ENCODE results near the gene MRPS27. TPM values are rescaled to one million over a fixed set of nuclear protein-coding genes. Genes with fewer than 3 reads are reported as not detected.
"Not testable (repeated sequence)": the region's sequence is repeated elsewhere in the genome, so short reads cannot be mapped to it uniquely, and the experiment has no call there.

Gene MRPS27
- total and polyA plus RNA-seq, 12 donors, result 20.8 to 91.8 (median 75.8) TPM

- H3K27ac ChIP-seq, result no peak overlapping the region
- DNase-seq (no peak), ATAC-seq (no peak)
- WGBS, 2 donors, result 97 to 98% methylated on average over 5 of the region's 5 CpGs
- intact Hi-C loops (cut with DNase I), result no loop called here
- no peaks in the 10 kb centered on the region for H3K9me3 ChIP-seq
- peaks cover 0 to 17% (median 13%) of the 10 kb centered on the region in 9 donors for H3K4me1 ChIP-seq
- peaks cover 0 to 43% (median 4%) of the 10 kb centered on the region in 9 donors for H3K36me3 ChIP-seq
- no peak for TF ChIP-seq CTCF (IDR thresholded peaks at IDR 0.05)
- no peaks in the 10 kb centered on the region for H3K27me3 ChIP-seq
- H3K4me3 ChIP-seq, result no peak overlapping the region
Measured at GRCh38 chr5:72298711-72299110, 21.3 kb downstream of the MRPS27 start.

- H3K9me3 ChIP-seq; H3K4me3 ChIP-seq; intact Hi-C loops (cut with DNase I); ATAC-seq; DNase-seq; H3K27me3 ChIP-seq; H3K27ac ChIP-seq: not testable (repeated sequence)
- WGBS, 2 donors, result 98% methylated on average over 3 of the region's 3 CpGs
- Histone ChIP-seq H3K36me3 (peaks cover 0 to 43% (median 4%) of the 10 kb centered on the region in 9 donors), H3K4me1 (peaks cover 0 to 22% (median 19%) of the 10 kb centered on the region in 9 donors)
Measured at GRCh38 chr5:72298136-72298535, 21.9 kb downstream of the MRPS27 start.

GRCh38 chr5:72296256-72296655, 23.8 kb downstream of the MRPS27 start:
- no peak for ATAC-seq
- Histone ChIP-seq H3K27me3 (no peaks in the 10 kb centered on the region), H3K4me3 (no peak overlapping the region), H3K36me3 (peaks cover 0 to 38% (median 4%) of the 10 kb centered on the region in 9 donors), H3K9me3 (no peaks in the 10 kb centered on the region), H3K27ac (no peak overlapping the region), H3K4me1 (peaks cover 0 to 29% (median 20%) of the 10 kb centered on the region in 9 donors)
- intact Hi-C loops (cut with DNase I), result no loop called here
- TF ChIP-seq CTCF (IDR thresholded peaks at IDR 0.05), result no peak
- WGBS, 2 donors, result 77 to 89% methylated on average over 2 of the region's 2 CpGs
- DNase-seq, result no peak

GRCh38 chr5:72295539-72295938, 24.5 kb downstream of the MRPS27 start:
- H3K27ac ChIP-seq, result no peak overlapping the region
- no peak overlapping the region for H3K4me3 ChIP-seq
- no peaks in the 10 kb centered on the region for H3K27me3 ChIP-seq
- ATAC-seq (no peak), DNase-seq (no peak)
- intact Hi-C loops (cut with DNase I), result no loop called here
- no peaks in the 10 kb centered on the region for H3K9me3 ChIP-seq
- TF ChIP-seq CTCF (IDR thresholded peaks at IDR 0.05), result no peak
- peaks cover 0 to 22% (median 14%) of the 10 kb centered on the region in 9 donors for H3K4me1 ChIP-seq
- WGBS, 2 donors, result 92 to 93% methylated on average over 4 of the region's 4 CpGs
- H3K36me3 ChIP-seq, result peaks cover 0 to 45% (median 4%) of the 10 kb centered on the region in 9 donors

- H3K27me3 ChIP-seq, result no peaks in the 10 kb centered on the region
- no peak overlapping the region for H3K27ac ChIP-seq
- H3K4me3 ChIP-seq, result no peak overlapping the region
Measured at GRCh38 chr5:72294473-72294872, 25.6 kb downstream of the MRPS27 start.

More at GRCh38 chr5:72294473-72294872, 25.6 kb downstream of the MRPS27 start:
- H3K36me3 ChIP-seq, result peaks cover 0 to 52% (median 4%) of the 10 kb centered on the region in 9 donors
- 91 to 94% methylated on average over 2 of the region's 2 CpGs for WGBS, 2 donors
- no peak for TF ChIP-seq CTCF (IDR thresholded peaks at IDR 0.05)
- DNase-seq (no peak), ATAC-seq (no peak)
- peaks cover 0 to 21% (median 12%) of the 10 kb centered on the region in 9 donors for H3K4me1 ChIP-seq
- no peaks in the 10 kb centered on the region for H3K9me3 ChIP-seq
- intact Hi-C loops (cut with DNase I), result no loop called here

All from heart right ventricle (tissue), 16 donors.